ENCODE measurements around the gene ZNF609.

Gene ZNF609

DNA sequence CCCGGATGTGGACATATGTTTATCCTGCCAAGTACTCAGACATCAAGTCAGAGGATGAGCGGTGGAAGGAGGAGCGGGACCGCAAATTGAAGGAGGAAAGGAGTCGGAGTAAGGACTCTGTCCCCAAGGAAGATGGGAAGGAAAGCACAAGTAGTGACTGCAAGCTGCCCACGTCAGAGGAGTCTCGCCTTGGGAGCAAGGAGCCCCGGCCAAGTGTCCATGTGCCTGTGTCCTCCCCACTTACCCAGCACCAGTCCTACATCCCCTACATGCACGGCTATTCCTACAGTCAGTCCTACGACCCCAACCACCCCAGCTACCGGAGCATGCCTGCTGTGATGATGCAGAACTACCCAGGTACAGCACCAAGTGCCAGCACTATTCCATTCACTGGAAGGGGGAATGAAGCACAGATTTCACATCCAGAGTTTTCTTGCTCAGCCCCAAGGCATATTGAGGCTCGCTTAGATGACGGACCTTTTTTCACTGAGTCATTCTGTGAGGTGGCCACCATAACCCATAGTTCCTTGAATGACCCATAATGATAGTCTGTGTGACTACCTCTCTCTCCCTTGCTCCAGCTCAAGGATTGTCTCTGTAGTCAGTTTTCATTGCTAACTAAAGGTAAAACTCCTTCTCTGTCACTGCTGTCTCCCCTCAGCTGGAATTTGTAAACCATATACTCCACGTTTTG, 217.9 kb downstream of the ZNF609 start:
- no peak overlapping the region for H4K8ac ChIP-seq (ENCODE audit: low read depth, low read length)
- H2AK5ac ChIP-seq (ENCODE audit: low read length), result no peak overlapping the region
- no peaks in the 10 kb centered on the region for H3K4me1 ChIP-seq (ENCODE audit: control insufficient read depth, low read depth, low read length)
- DNase-seq, result no peak
- H3K4me3 ChIP-seq (ENCODE audit: low read length), result no peak overlapping the region
- no peak overlapping the region for H3K9ac ChIP-seq (ENCODE audit: low read length)
- H3K4ac ChIP-seq (ENCODE audit: low read depth, low read length), result no peak overlapping the region
- H3K18ac ChIP-seq (ENCODE audit: low read length), result no peak overlapping the region
- H3K79me1 ChIP-seq (ENCODE audit: low read length), result no peaks in the 10 kb centered on the region
- H3K4me2 ChIP-seq (ENCODE audit: low read length), result no peak overlapping the region
- no peaks in the 10 kb centered on the region for H3K27me3 ChIP-seq (ENCODE audit: insufficient read depth, low read length, poor library complexity)
- no peak overlapping the region for H3K56ac ChIP-seq (ENCODE audit: low read length)
- H4K5ac ChIP-seq (ENCODE audit: low read length), result no peak overlapping the region
- WGBS (ENCODE audit: extremely low coverage, insufficient coverage, low lambda C conversion rate), result no CpG with 5 or more reads among the region's 14 CpGs
- H2BK120ac ChIP-seq (ENCODE audit: low read depth, low read length), result no peak overlapping the region
- no peaks in the 10 kb centered on the region for H3K79me2 ChIP-seq (ENCODE audit: control insufficient read depth, insufficient read depth, low read length)
- no peak overlapping the region for H3K23ac ChIP-seq (ENCODE audit: low read length)
- H3K36me3 ChIP-seq (ENCODE audit: control insufficient read depth, insufficient read depth, low read length), result peaks cover 10% of the 10 kb centered on the region
- no peak overlapping the region for H3K27ac ChIP-seq (ENCODE audit: low read depth, low read length)
- no peak overlapping the region for H2BK5ac ChIP-seq (ENCODE audit: low read length)
- no peak overlapping the region for H2BK15ac ChIP-seq (replicated peaks; ENCODE audit: low read depth)

- Histone ChIP-seq H3K27ac (ENCODE audit: low read depth, low read length) (no peak overlapping the region), H3K56ac (ENCODE audit: low read length) (no peak overlapping the region), H3K79me1 (ENCODE audit: low read length) (no peaks in the 10 kb centered on the region), H3K27me3 (ENCODE audit: insufficient read depth, low read length, poor library complexity) (no peaks in the 10 kb centered on the region), H3K4me2 (ENCODE audit: low read length) (no peak overlapping the region), H4K8ac (ENCODE audit: low read depth, low read length) (no peak overlapping the region), H2AK5ac (ENCODE audit: low read length) (no peak overlapping the region), H3K4ac (ENCODE audit: low read depth, low read length) (no peak overlapping the region), H3K4me3 (ENCODE audit: low read length) (no peak overlapping the region), H2BK15ac (replicated peaks; ENCODE audit: low read depth) (no peak overlapping the region), H2BK5ac (ENCODE audit: low read length) (no peak overlapping the region), H3K9ac (ENCODE audit: low read length) (no peak overlapping the region), H4K5ac (ENCODE audit: low read length) (no peak overlapping the region), H3K18ac (ENCODE audit: low read length) (no peak overlapping the region), H3K36me3 (ENCODE audit: control insufficient read depth, insufficient read depth, low read length) (peaks cover 7% of the 10 kb centered on the region), H2BK120ac (ENCODE audit: low read depth, low read length) (no peak overlapping the region), H3K23ac (ENCODE audit: low read length) (no peak overlapping the region), H3K4me1 (ENCODE audit: control insufficient read depth, low read depth, low read length) (no peaks in the 10 kb centered on the region), H3K79me2 (ENCODE audit: control insufficient read depth, insufficient read depth, low read length) (no peaks in the 10 kb centered on the region)
- no CpG with 5 or more reads among the region's 2 CpGs for WGBS (ENCODE audit: extremely low coverage, insufficient coverage, low lambda C conversion rate)
- DNase-seq, result no peak
These were observed 219.7 kb downstream of the ZNF609 start for GRCh38 chr15:64680097-64680496.

- peak; percentile 92 for DNase-seq
- Histone ChIP-seq H3K79me1 (ENCODE audit: low read length) (no peaks in the 10 kb centered on the region), H3K4me1 (ENCODE audit: control insufficient read depth, low read depth, low read length) (no peaks in the 10 kb centered on the region), H2BK5ac (ENCODE audit: low read length) (no peak overlapping the region), H3K18ac (ENCODE audit: low read length) (no peak overlapping the region), H3K36me3 (ENCODE audit: control insufficient read depth, insufficient read depth, low read length) (peaks cover 3% of the 10 kb centered on the region), H3K23ac (ENCODE audit: low read length) (no peak overlapping the region), H3K4me3 (ENCODE audit: low read length) (no peak overlapping the region), H3K4ac (ENCODE audit: low read depth, low read length) (no peak overlapping the region), H2BK120ac (ENCODE audit: low read depth, low read length) (no peak overlapping the region), H3K27me3 (ENCODE audit: insufficient read depth, low read length, poor library complexity) (no peaks in the 10 kb centered on the region), H3K4me2 (ENCODE audit: low read length) (no peak overlapping the region), H3K9ac (ENCODE audit: low read length) (no peak overlapping the region), H2BK15ac (replicated peaks; ENCODE audit: low read depth) (no peak overlapping the region), H3K27ac (ENCODE audit: low read depth, low read length) (no peak overlapping the region), H3K56ac (ENCODE audit: low read length) (no peak overlapping the region), H3K79me2 (ENCODE audit: control insufficient read depth, insufficient read depth, low read length) (no peaks in the 10 kb centered on the region), H4K5ac (ENCODE audit: low read length) (no peak overlapping the region), H4K8ac (ENCODE audit: low read depth, low read length) (no peak overlapping the region), H2AK5ac (ENCODE audit: low read length) (no peak overlapping the region)
- no CpG with 5 or more reads among the region's 9 CpGs for WGBS (ENCODE audit: extremely low coverage, insufficient coverage, low lambda C conversion rate)
These were observed 221.1 kb downstream of the ZNF609 start for GRCh38 chr15:64681424-64682024.

GRCh38 chr15:64682255-64682654, 221.9 kb downstream of the ZNF609 start:
- Histone ChIP-seq H3K18ac (ENCODE audit: low read length) (no peak overlapping the region), H4K8ac (ENCODE audit: low read depth, low read length) (no peak overlapping the region), H2BK5ac (ENCODE audit: low read length) (no peak overlapping the region), H2BK15ac (replicated peaks; ENCODE audit: low read depth) (no peak overlapping the region), H3K36me3 (ENCODE audit: control insufficient read depth, insufficient read depth, low read length) (peaks cover 3% of the 10 kb centered on the region), H3K27me3 (ENCODE audit: insufficient read depth, low read length, poor library complexity) (no peaks in the 10 kb centered on the region), H3K79me2 (ENCODE audit: control insufficient read depth, insufficient read depth, low read length) (no peaks in the 10 kb centered on the region), H3K4me1 (ENCODE audit: control insufficient read depth, low read depth, low read length) (no peaks in the 10 kb centered on the region), H3K4me3 (ENCODE audit: low read length) (no peak overlapping the region), H3K4me2 (ENCODE audit: low read length) (no peak overlapping the region), H3K79me1 (ENCODE audit: low read length) (no peaks in the 10 kb centered on the region), H4K5ac (ENCODE audit: low read length) (no peak overlapping the region), H3K9ac (ENCODE audit: low read length) (no peak overlapping the region), H2BK120ac (ENCODE audit: low read depth, low read length) (no peak overlapping the region), H3K23ac (ENCODE audit: low read length) (no peak overlapping the region), H3K4ac (ENCODE audit: low read depth, low read length) (no peak overlapping the region), H2AK5ac (ENCODE audit: low read length) (no peak overlapping the region), H3K56ac (ENCODE audit: low read length) (no peak overlapping the region), H3K27ac (ENCODE audit: low read depth, low read length) (no peak overlapping the region)
- no CpG with 5 or more reads among the region's 3 CpGs for WGBS (ENCODE audit: extremely low coverage, insufficient coverage, low lambda C conversion rate)
- DNase-seq, result no peak

GRCh38 chr15:64683378-64683777, 223.0 kb downstream of the ZNF609 start:
- Histone ChIP-seq H3K4me2 (ENCODE audit: low read length) (no peak overlapping the region), H3K18ac (ENCODE audit: low read length) (no peak overlapping the region), H4K8ac (ENCODE audit: low read depth, low read length) (no peak overlapping the region), H3K23ac (ENCODE audit: low read length) (no peak overlapping the region), H3K79me1 (ENCODE audit: low read length) (peaks cover under 1% of the 10 kb centered on the region), H3K4me3 (ENCODE audit: low read length) (no peak overlapping the region), H3K27ac (ENCODE audit: low read depth, low read length) (no peak overlapping the region), H3K56ac (ENCODE audit: low read length) (no peak overlapping the region), H3K79me2 (ENCODE audit: control insufficient read depth, insufficient read depth, low read length) (no peaks in the 10 kb centered on the region), H3K4me1 (ENCODE audit: control insufficient read depth, low read depth, low read length) (peaks cover 3% of the 10 kb centered on the region), H4K5ac (ENCODE audit: low read length) (no peak overlapping the region), H3K36me3 (ENCODE audit: control insufficient read depth, insufficient read depth, low read length) (peaks cover 4% of the 10 kb centered on the region), H2BK120ac (ENCODE audit: low read depth, low read length) (no peak overlapping the region), H2BK15ac (replicated peaks; ENCODE audit: low read depth) (no peak overlapping the region), H3K4ac (ENCODE audit: low read depth, low read length) (no peak overlapping the region), H2AK5ac (ENCODE audit: low read length) (no peak overlapping the region), H3K27me3 (ENCODE audit: insufficient read depth, low read length, poor library complexity) (no peaks in the 10 kb centered on the region), H3K9ac (ENCODE audit: low read length) (no peak overlapping the region), H2BK5ac (ENCODE audit: low read length) (no peak overlapping the region)
- DNase-seq, result no peak
- no CpG with 5 or more reads among the region's 3 CpGs for WGBS (ENCODE audit: extremely low coverage, insufficient coverage, low lambda C conversion rate)

All from mesendoderm (in vitro differentiated cells).